SU-DHL-6 (cell line): ENCODE results near the gene RNF114.
A peak's percentile ranks its signal among the peaks of the same experiment; 100 is the strongest.
"Not testable (repeated sequence)": the region's sequence is repeated elsewhere in the genome, so short reads cannot be mapped to it uniquely, and the experiment has no call there.

Source experiments
- H2AFZ ChIP-seq: fragments of 200-600 bp; sonication (generic); 2 replicates; pipeline ENCODE4 v1.6.1; 2014; ENCODE audit warnings: low read depth, mild to moderate bottlenecking, moderate library complexity, mixed read lengths, antibody characterized with exemption, low read length; ENCODE audit not compliant: severe bottlenecking
- H3F3A ChIP-seq: fragments of 200-600 bp; shearing (Covaris generic); 2 replicates; pipeline ENCODE4 v1.6.0; 2016; ENCODE audit warnings: antibody characterized with exemption, mild to moderate bottlenecking; ENCODE audit not compliant: insufficient read depth
- H3K27ac ChIP-seq: fragments of 200-600 bp; sonication (generic); 2 replicates; pipeline ENCODE4 v1.5.1; 2016; ENCODE audit warnings: low read depth, mild to moderate bottlenecking, low read length, moderate library complexity, mixed read lengths
- H3K27me3 ChIP-seq: fragments of 200-600 bp; sonication (generic), shearing (Covaris generic); 2 replicates; pipeline ENCODE4 v1.6.0; 2014; ENCODE audit warnings: mild to moderate bottlenecking, low read length
- H3K36me3 ChIP-seq: fragments of 200-600 bp; sonication (generic); 2 replicates; pipeline ENCODE4 v1.6.1; 2014; ENCODE audit warnings: mild to moderate bottlenecking, low read length, mixed read lengths
- H3K4me2 ChIP-seq: fragments of 300-600, 200-600 bp; shearing (Covaris generic), sonication (generic); 2 replicates; pipeline ENCODE4 v1.6.0; 2014; ENCODE audit warnings: low read length, low read depth, mild to moderate bottlenecking; ENCODE audit not compliant: poor library complexity, severe bottlenecking
- H3K4me3 ChIP-seq: fragments of 200-600 bp; sonication (generic); 2 replicates; pipeline ENCODE4 v1.5.1; 2014; ENCODE audit warnings: antibody characterized with exemption, low read length, mild to moderate bottlenecking, mixed read lengths; ENCODE audit not compliant: insufficient read depth, poor library complexity, severe bottlenecking
- H3K79me2 ChIP-seq: fragments of 200-600 bp; sonication (generic); 2 replicates; pipeline ENCODE4 v1.6.1; 2014; ENCODE audit warnings: mild to moderate bottlenecking, low read length, moderate library complexity; ENCODE audit not compliant: insufficient read depth
- H3K9ac ChIP-seq: fragments of 200-600 bp; sonication (generic); 2 replicates; pipeline ENCODE4 v1.7.0; 2014; ENCODE audit warnings: mild to moderate bottlenecking, low read length
- H3K9me2 ChIP-seq: fragments of 200-600 bp; sonication (generic); replicated peaks from 2 replicates; pipeline ENCODE4 v1.6.1; 2014; ENCODE audit warnings: low read length; ENCODE audit not compliant: insufficient read depth
- H3K9me3 ChIP-seq: fragments of 200-600 bp; sonication (generic); 2 replicates; pipeline ENCODE4 v1.6.1; 2014; ENCODE audit warnings: low read length, mixed read lengths; ENCODE audit not compliant: insufficient read depth
- H4K20me1 ChIP-seq: fragments of 200-600 bp; sonication (generic); 2 replicates; pipeline ENCODE4 v1.6.1; 2014; ENCODE audit warnings: low read depth, mild to moderate bottlenecking, antibody characterized with exemption, low read length, moderate library complexity, mixed read lengths
- EZH2phosphoT487 ChIP-seq: fragments of 200-600 bp; sonication (generic), shearing (Covaris generic); conservative IDR thresholded peaks from 2 replicates; pipeline ENCODE4 v1.6.1; 2018; ENCODE audit warnings: mild to moderate bottlenecking, antibody characterized with exemption, low read length, moderate library complexity, mixed read lengths
- TF ChIP-seq, protein P1 (sequence below): fragments of 200-600 bp; sonication (generic); IDR thresholded peaks from one replicate; pipeline ENCODE4 v1.5.1; 2017; ENCODE audit warnings: antibody characterized with exemption, mild to moderate bottlenecking, low read length, moderate library complexity; ENCODE audit not compliant: insufficient read depth, poor library complexity, severe bottlenecking

Gene RNF114

GRCh38 chr20:49973981-49974380 lies 37.8 kb downstream of the RNF114 start:
- no peaks in the 10 kb centered on the region for H3F3A ChIP-seq
- H2AFZ ChIP-seq = no peak overlapping the region

GRCh38 chr20:49976542-49976941 lies 40.3 kb downstream of the RNF114 start:
- Histone ChIP-seq H4K20me1 (no peaks in the 10 kb centered on the region), H2AFZ (no peak overlapping the region), H3F3A (no peaks in the 10 kb centered on the region), H3K9ac (no peak overlapping the region), H3K9me3 (no peaks in the 10 kb centered on the region), H3K4me3 (no peak overlapping the region), H3K79me2 (no peaks in the 10 kb centered on the region), H3K4me2 (no peak overlapping the region), H3K27ac (no peak overlapping the region), H3K27me3 (no peaks in the 10 kb centered on the region), H3K36me3 (no peaks in the 10 kb centered on the region), H3K9me2 (no peaks in the 10 kb centered on the region)
- no peak for TF ChIP-seq EZH2phosphoT487
- TF ChIP-seq, protein P1, sequence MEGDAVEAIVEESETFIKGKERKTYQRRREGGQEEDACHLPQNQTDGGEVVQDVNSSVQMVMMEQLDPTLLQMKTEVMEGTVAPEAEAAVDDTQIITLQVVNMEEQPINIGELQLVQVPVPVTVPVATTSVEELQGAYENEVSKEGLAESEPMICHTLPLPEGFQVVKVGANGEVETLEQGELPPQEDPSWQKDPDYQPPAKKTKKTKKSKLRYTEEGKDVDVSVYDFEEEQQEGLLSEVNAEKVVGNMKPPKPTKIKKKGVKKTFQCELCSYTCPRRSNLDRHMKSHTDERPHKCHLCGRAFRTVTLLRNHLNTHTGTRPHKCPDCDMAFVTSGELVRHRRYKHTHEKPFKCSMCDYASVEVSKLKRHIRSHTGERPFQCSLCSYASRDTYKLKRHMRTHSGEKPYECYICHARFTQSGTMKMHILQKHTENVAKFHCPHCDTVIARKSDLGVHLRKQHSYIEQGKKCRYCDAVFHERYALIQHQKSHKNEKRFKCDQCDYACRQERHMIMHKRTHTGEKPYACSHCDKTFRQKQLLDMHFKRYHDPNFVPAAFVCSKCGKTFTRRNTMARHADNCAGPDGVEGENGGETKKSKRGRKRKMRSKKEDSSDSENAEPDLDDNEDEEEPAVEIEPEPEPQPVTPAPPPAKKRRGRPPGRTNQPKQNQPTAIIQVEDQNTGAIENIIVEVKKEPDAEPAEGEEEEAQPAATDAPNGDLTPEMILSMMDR = no peak

More at GRCh38 chr20:49973981-49974380, 37.8 kb downstream of the RNF114 start:
- no peak overlapping the region for H3K9ac ChIP-seq
- H3K79me2 ChIP-seq = no peaks in the 10 kb centered on the region
- TF ChIP-seq, protein P1 = no peak
- TF ChIP-seq EZH2phosphoT487 = no peak
- H3K36me3 ChIP-seq = no peaks in the 10 kb centered on the region
- no peak overlapping the region for H3K4me2 ChIP-seq
- no peak overlapping the region for H3K4me3 ChIP-seq
- no peaks in the 10 kb centered on the region for H4K20me1 ChIP-seq
- H3K9me2 ChIP-seq = no peaks in the 10 kb centered on the region
- no peaks in the 10 kb centered on the region for H3K9me3 ChIP-seq
- H3K27me3 ChIP-seq = no peaks in the 10 kb centered on the region
- H3K27ac ChIP-seq = no peak overlapping the region

- H3K4me3 ChIP-seq, H3K9ac ChIP-seq, H4K20me1 ChIP-seq, H3K9me3 ChIP-seq, H3K9me2 ChIP-seq, H3F3A ChIP-seq, H3K27ac ChIP-seq, H3K36me3 ChIP-seq, H3K27me3 ChIP-seq, H3K79me2 ChIP-seq, H2AFZ ChIP-seq, H3K4me2 ChIP-seq: not testable (repeated sequence)
Measured at GRCh38 chr20:49977740-49978139, 41.5 kb downstream of the RNF114 start.

DNA sequence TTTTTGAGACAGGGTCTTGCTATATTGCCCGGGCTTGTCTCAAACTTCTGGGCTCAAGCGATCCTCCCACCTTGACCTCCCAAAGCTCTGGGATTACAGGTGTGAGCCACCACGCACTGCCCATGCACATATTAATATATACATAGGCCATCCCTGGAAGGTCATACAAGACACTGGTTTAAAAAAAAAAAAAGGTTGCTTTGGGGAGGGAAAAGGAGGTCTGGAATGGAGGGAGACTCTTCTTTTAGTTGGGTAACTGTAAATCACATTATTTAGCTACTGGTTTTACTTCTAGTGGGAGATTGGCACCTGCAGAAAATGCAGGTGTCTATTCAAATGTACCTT lies 42.5 kb downstream of the RNF114 start:
- H3K4me3 ChIP-seq = no peak overlapping the region
- no peaks in the 10 kb centered on the region for H3K36me3 ChIP-seq
- H3K4me2 ChIP-seq = no peak overlapping the region
- H3K9me3 ChIP-seq = no peaks in the 10 kb centered on the region
- no peaks in the 10 kb centered on the region for H4K20me1 ChIP-seq
- H3K79me2 ChIP-seq = no peaks in the 10 kb centered on the region
- H3K9me2 ChIP-seq = no peaks in the 10 kb centered on the region
- peak overlapping the region; percentile 4 for H2AFZ ChIP-seq
- no peak overlapping the region for H3K27ac ChIP-seq
- H3K27me3 ChIP-seq = no peaks in the 10 kb centered on the region
- H3K9ac ChIP-seq = peak overlapping the region; percentile 9; the same call in 1 of the 2 replicates
- no peak for TF ChIP-seq EZH2phosphoT487
- TF ChIP-seq, protein P1 = no peak
- H3F3A ChIP-seq = no peaks in the 10 kb centered on the region
